Measurements from ENCODE around the gene LRBA. TPM values are rescaled to one million over a fixed set of nuclear protein-coding genes. Genes with fewer than 3 reads are reported as not detected.

The LRBA gene
- total RNA-seq, 5 donors from 2014 or later (not counting 1 experiment from before 2014, with no cell fraction given) = 56.1 to 81.7 (median 56.9) TPM

DNA sequence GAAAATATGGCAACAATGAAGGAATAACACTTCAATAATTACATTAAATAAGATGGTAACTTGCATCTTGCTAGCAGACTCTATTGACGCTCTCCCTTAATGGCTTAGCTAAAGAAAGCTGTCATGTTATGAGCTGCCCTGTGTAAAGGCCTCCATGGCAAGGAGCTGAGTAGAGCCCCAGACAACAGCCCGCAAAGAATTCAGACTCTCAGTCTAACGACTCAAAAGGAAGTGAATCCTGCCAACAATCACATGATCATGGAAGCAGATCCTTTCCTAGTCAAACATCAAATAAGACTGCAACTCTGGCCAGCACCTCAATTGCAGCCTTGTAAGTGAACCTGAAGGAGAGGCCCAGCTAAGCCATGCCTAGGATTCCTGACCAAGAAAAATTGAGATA, 275.5 kb downstream of the LRBA start:
- no peaks in the 10 kb centered on the region for H3K27me3 Mint-ChIP-seq
- no peak overlapping the region for H3K4me3 Mint-ChIP-seq
- 92% methylated on average over 3 of the region's 3 CpGs for WGBS (ENCODE audit: insufficient coverage)
- CTCF ChIA-PET = no interaction called here
- H3K4me1 ChIP-seq (ENCODE audit: control insufficient read depth in 1 of 2, extremely low read depth in 1 of 2, insufficient read depth in 2 of 2, low read length in 2 of 2) = no peaks in the 10 kb centered on the region
- no peak for ATAC-seq (replicated peaks in 1 of 4)
- H3K36me3 ChIP-seq (ENCODE audit: control insufficient read depth in 2 of 2, extremely low read depth in 1 of 2, insufficient read depth in 1 of 2, low read length in 1 of 2) = no peaks in the 10 kb centered on the region
- H3K36me3 Mint-ChIP-seq = peaks cover 23% of the 10 kb centered on the region
- H3K9me3 Mint-ChIP-seq = peaks cover 0 to 5% (median 0%) of the 10 kb centered on the region in 3 donors
- H3K27me3 ChIP-seq (replicated peaks in 1 of 2; ENCODE audit: control insufficient read depth in 2 of 2, extremely low read depth in 1 of 2, insufficient read depth in 2 of 2, low read length in 1 of 2) = no peaks in the 10 kb centered on the region
- POLR2A ChIA-PET = no interaction called here
- no peaks in the 10 kb centered on the region for H3K9me3 ChIP-seq
- no peak for DNase-seq
- no peak overlapping the region for H3K27ac ChIP-seq (ENCODE audit: low read length)
- H3K4me1 Mint-ChIP-seq = peaks cover 0 to 13% (median 12%) of the 10 kb centered on the region in 3 donors
- H3K27ac Mint-ChIP-seq = no peak overlapping the region
- no peak overlapping the region for H3K4me3 ChIP-seq (ENCODE audit: control insufficient read depth in 1 of 2, extremely low read depth in 1 of 2, low read length in 1 of 2)

- POLR2A ChIA-PET = interaction anchor here in 1 of 2 donors (0.7 kb wide), 1 partner anchor 160 kb away, joined by 8 read pairs; no protein-coding TSS in a partner anchor
- Mint-ChIP-seq H3K27ac (no peak overlapping the region), H3K27me3 (no peaks in the 10 kb centered on the region), H3K4me1 (peaks cover 0 to 9% (median 3%) of the 10 kb centered on the region in 3 donors), H3K36me3 (peaks cover 82% of the 10 kb centered on the region), H3K9me3 (peaks cover 4 to 24% (median 12%) of the 10 kb centered on the region in 3 donors), H3K4me3 (no peak overlapping the region)
- no peak for ATAC-seq (replicated peaks in 1 of 4)
- H3K4me1 ChIP-seq (ENCODE audit: control insufficient read depth in 1 of 2, extremely low read depth in 1 of 2, insufficient read depth in 2 of 2, low read length in 2 of 2) = no peaks in the 10 kb centered on the region
- H3K27ac ChIP-seq (ENCODE audit: low read length) = no peak overlapping the region
- no peaks in the 10 kb centered on the region for H3K27me3 ChIP-seq (replicated peaks in 1 of 2; ENCODE audit: control insufficient read depth in 2 of 2, extremely low read depth in 1 of 2, insufficient read depth in 2 of 2, low read length in 1 of 2)
- peaks cover 3 to 18% of the 10 kb centered on the region in 2 donors for H3K36me3 ChIP-seq (ENCODE audit: control insufficient read depth in 2 of 2, extremely low read depth in 1 of 2, insufficient read depth in 1 of 2, low read length in 1 of 2)
- no CpG with 5 or more reads among the region's 4 CpGs for WGBS (ENCODE audit: insufficient coverage)
- H3K9me3 ChIP-seq = peaks cover 1% of the 10 kb centered on the region
- no peak for DNase-seq
- H3K4me3 ChIP-seq (ENCODE audit: control insufficient read depth in 1 of 2, extremely low read depth in 1 of 2, low read length in 1 of 2) = no peak overlapping the region
- CTCF ChIA-PET = no interaction called here
Observed at GRCh38 chr4:150725957-150726523, 289.0 kb downstream of the LRBA start.

GRCh38 chr4:150723727-150724411, 291.2 kb downstream of the LRBA start:
- Histone ChIP-seq H3K4me1 (ENCODE audit: control insufficient read depth in 1 of 2, extremely low read depth in 1 of 2, insufficient read depth in 2 of 2, low read length in 2 of 2) (no peaks in the 10 kb centered on the region), H3K9me3 (no peaks in the 10 kb centered on the region), H3K4me3 (ENCODE audit: control insufficient read depth in 1 of 2, extremely low read depth in 1 of 2, low read length in 1 of 2) (no peak overlapping the region), H3K27ac (ENCODE audit: low read length) (no peak overlapping the region), H3K27me3 (replicated peaks in 1 of 2; ENCODE audit: control insufficient read depth in 2 of 2, extremely low read depth in 1 of 2, insufficient read depth in 2 of 2, low read length in 1 of 2) (no peaks in the 10 kb centered on the region), H3K36me3 (ENCODE audit: control insufficient read depth in 2 of 2, extremely low read depth in 1 of 2, insufficient read depth in 1 of 2, low read length in 1 of 2) (peaks cover 0 to 13% of the 10 kb centered on the region in 2 donors)
- ChIA-PET CTCF (interaction anchor here (0.6 to 1.1 kb wide), 2 partner anchors 10 to 22 kb away, joined by 3 to 4 read pairs; no protein-coding TSS in a partner anchor), POLR2A (no interaction called here)
- H3K4me3 Mint-ChIP-seq = no peak overlapping the region
- DNase-seq (no peak), ATAC-seq (replicated peaks in 1 of 4) (no peak)
- no peaks in the 10 kb centered on the region for H3K27me3 Mint-ChIP-seq
- peaks cover 0 to 9% (median 7%) of the 10 kb centered on the region in 3 donors for H3K4me1 Mint-ChIP-seq
- H3K27ac Mint-ChIP-seq = no peak overlapping the region
- peaks cover 81% of the 10 kb centered on the region for H3K36me3 Mint-ChIP-seq
- WGBS (ENCODE audit: insufficient coverage) = 97% methylated on average over 3 of the region's 5 CpGs
- H3K9me3 Mint-ChIP-seq = peaks cover 4 to 24% (median 12%) of the 10 kb centered on the region in 3 donors

- Histone ChIP-seq H3K4me1 (ENCODE audit: control insufficient read depth in 1 of 2, extremely low read depth in 1 of 2, insufficient read depth in 2 of 2, low read length in 2 of 2) (no peaks in the 10 kb centered on the region), H3K27me3 (replicated peaks in 1 of 2; ENCODE audit: control insufficient read depth in 2 of 2, extremely low read depth in 1 of 2, insufficient read depth in 2 of 2, low read length in 1 of 2) (no peaks in the 10 kb centered on the region), H3K9me3 (no peaks in the 10 kb centered on the region), H3K4me3 (ENCODE audit: control insufficient read depth in 1 of 2, extremely low read depth in 1 of 2, low read length in 1 of 2) (no peak overlapping the region), H3K36me3 (ENCODE audit: control insufficient read depth in 2 of 2, extremely low read depth in 1 of 2, insufficient read depth in 1 of 2, low read length in 1 of 2) (peaks cover 0 to 13% of the 10 kb centered on the region in 2 donors), H3K27ac (ENCODE audit: low read length) (no peak overlapping the region)
- 77% methylated on average over 6 of the region's 6 CpGs for WGBS (ENCODE audit: insufficient coverage)
- Mint-ChIP-seq H3K27me3 (no peaks in the 10 kb centered on the region), H3K4me3 (no peak overlapping the region), H3K9me3 (peaks cover 4 to 18% (median 7%) of the 10 kb centered on the region in 3 donors), H3K36me3 (peaks cover 76% of the 10 kb centered on the region), H3K4me1 (peaks cover 0 to 9% (median 7%) of the 10 kb centered on the region in 3 donors), H3K27ac (no peak overlapping the region)
- ChIA-PET CTCF (interaction anchor here (0.6 to 1.1 kb wide), 2 partner anchors 10 to 23 kb away, joined by 3 to 4 read pairs; no protein-coding TSS in a partner anchor), POLR2A (no interaction called here)
- DNase-seq (no peak), ATAC-seq (replicated peaks in 1 of 4) (no peak)
Observed at GRCh38 chr4:150722908-150723362, 292.1 kb downstream of the LRBA start.

- WGBS (ENCODE audit: insufficient coverage) = no CpG with 5 or more reads among the region's 2 CpGs
- no peak overlapping the region for H3K27ac ChIP-seq (ENCODE audit: low read length)
- H3K9me3 ChIP-seq = no peaks in the 10 kb centered on the region
- H3K36me3 Mint-ChIP-seq = peaks cover 59% of the 10 kb centered on the region
- DNase-seq (no peak), ATAC-seq (replicated peaks in 1 of 4) (no peak)
- H3K27me3 Mint-ChIP-seq = no peaks in the 10 kb centered on the region
- CTCF ChIA-PET = no interaction called here
- no peaks in the 10 kb centered on the region for H3K27me3 ChIP-seq (replicated peaks in 1 of 2; ENCODE audit: control insufficient read depth in 2 of 2, extremely low read depth in 1 of 2, insufficient read depth in 2 of 2, low read length in 1 of 2)
- H3K27ac Mint-ChIP-seq = no peak overlapping the region
- POLR2A ChIA-PET = no interaction called here
- H3K9me3 Mint-ChIP-seq = peaks cover under 1 to 6% (median under 1%) of the 10 kb centered on the region in 3 donors
- peaks cover 0 to 13% of the 10 kb centered on the region in 2 donors for H3K36me3 ChIP-seq (ENCODE audit: control insufficient read depth in 2 of 2, extremely low read depth in 1 of 2, insufficient read depth in 1 of 2, low read length in 1 of 2)
- no peak overlapping the region for H3K4me3 Mint-ChIP-seq
- H3K4me1 ChIP-seq (ENCODE audit: control insufficient read depth in 1 of 2, extremely low read depth in 1 of 2, insufficient read depth in 2 of 2, low read length in 2 of 2) = no peaks in the 10 kb centered on the region
- H3K4me1 Mint-ChIP-seq = peaks cover 0 to 9% (median 7%) of the 10 kb centered on the region in 3 donors
- H3K4me3 ChIP-seq (ENCODE audit: control insufficient read depth in 1 of 2, extremely low read depth in 1 of 2, low read length in 1 of 2) = no peak overlapping the region
Observed at GRCh38 chr4:150720973-150721518, 294.0 kb downstream of the LRBA start.

GRCh38 chr4:150717952-150718351, 297.1 kb downstream of the LRBA start:
- Histone ChIP-seq H3K4me3 (ENCODE audit: control insufficient read depth in 1 of 2, extremely low read depth in 1 of 2, low read length in 1 of 2) (no peak overlapping the region), H3K4me1 (ENCODE audit: control insufficient read depth in 1 of 2, extremely low read depth in 1 of 2, insufficient read depth in 2 of 2, low read length in 2 of 2) (no peaks in the 10 kb centered on the region), H3K27ac (ENCODE audit: low read length) (no peak overlapping the region), H3K9me3 (no peaks in the 10 kb centered on the region), H3K27me3 (replicated peaks in 1 of 2; ENCODE audit: control insufficient read depth in 2 of 2, extremely low read depth in 1 of 2, insufficient read depth in 2 of 2, low read length in 1 of 2) (no peaks in the 10 kb centered on the region), H3K36me3 (ENCODE audit: control insufficient read depth in 2 of 2, extremely low read depth in 1 of 2, insufficient read depth in 1 of 2, low read length in 1 of 2) (peaks cover 0 to 3% of the 10 kb centered on the region in 2 donors)
- Mint-ChIP-seq H3K4me3 (no peak overlapping the region), H3K4me1 (peaks cover 0 to 7% (median 0%) of the 10 kb centered on the region in 3 donors), H3K9me3 (no peaks in the 10 kb centered on the region), H3K36me3 (peaks cover 48% of the 10 kb centered on the region), H3K27me3 (no peaks in the 10 kb centered on the region), H3K27ac (no peak overlapping the region)
- no CpG with 5 or more reads among the region's 1 CpG for WGBS (ENCODE audit: insufficient coverage)
- CTCF ChIA-PET = no interaction called here
- ATAC-seq (replicated peaks in 1 of 4) = no peak
- POLR2A ChIA-PET = no interaction called here
- DNase-seq = no peak
